B cell (primary cell): ENCODE results near the gene EHBP1.

ENCODE experiments used
- CTCF ChIP-seq: fragments of 200-600 bp; IDR thresholded peaks from one replicate; pipeline ENCODE4 v1.8.0; 2022; ENCODE audit warnings: antibody characterized with exemption, mild to moderate bottlenecking
- EZH2 ChIP-seq: IDR thresholded peaks from 2 replicates; pipeline ENCODE4 v1.6.1; 2012; ENCODE audit warnings: borderline replicate concordance, low read depth, mild to moderate bottlenecking, moderate library complexity, low read length; ENCODE audit not compliant: insufficient read depth, poor library complexity, severe bottlenecking

DNA sequence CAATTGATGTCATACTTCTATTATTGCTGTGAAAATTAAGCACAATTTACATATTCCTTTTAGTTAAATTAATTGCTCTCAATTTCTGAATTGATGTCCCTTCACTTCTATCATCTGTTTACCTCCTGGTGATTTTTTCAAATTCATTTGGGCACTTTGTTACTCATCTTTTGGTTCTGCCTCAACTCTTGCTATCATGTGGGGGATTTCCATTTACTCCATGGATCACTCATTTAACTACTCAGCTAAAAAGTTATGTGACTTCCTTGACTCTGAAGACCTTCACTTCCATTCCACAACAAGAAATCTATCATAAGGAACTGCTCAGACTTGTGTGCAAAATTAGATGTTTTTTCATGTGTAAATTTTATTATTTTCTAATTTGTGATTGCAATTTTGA is 126.2 kb downstream of the EHBP1 start:
- TF ChIP-seq CTCF (no peak), EZH2 (no peak)
